ENCODE measurements around the gene LARGE1.

The LARGE1 gene

GRCh38 chr22:33921525-33922348 is 1.5 kb upstream of the LARGE1 start:
- Histone ChIP-seq H3K9me3 (ENCODE audit: insufficient read depth, low read length, severe bottlenecking) (no peaks in the 10 kb centered on the region), H3K4me1 (ENCODE audit: insufficient read depth, low read length) (no peaks in the 10 kb centered on the region), H3K4me3 (ENCODE audit: low read depth in 1 of 2, low read length in 2 of 2) (no peak overlapping the region), H3K4me2 (ENCODE audit: insufficient read depth, low read length) (no peak overlapping the region), H3K9ac (ENCODE audit: low read depth, low read length) (no peak overlapping the region), H4K20me1 (ENCODE audit: insufficient read depth, low read length) (no peaks in the 10 kb centered on the region), H3K27me3 (ENCODE audit: insufficient read depth, low read length, poor library complexity) (no peaks in the 10 kb centered on the region), H3K79me2 (ENCODE audit: insufficient read depth, low read length) (no peaks in the 10 kb centered on the region), H3K27ac (ENCODE audit: low read length) (no peak overlapping the region), H2AFZ (ENCODE audit: low read depth, low read length) (no peak overlapping the region), H3K36me3 (ENCODE audit: insufficient read depth, low read length) (no peaks in the 10 kb centered on the region)
- no peak for TF ChIP-seq EZH2 (IDR thresholded peaks at IDR 0.05; ENCODE audit: borderline replicate concordance, low read depth, low read length, severe bottlenecking)
- TF ChIP-seq CTCF (IDR thresholded peaks at IDR 0.05; ENCODE audit: borderline replicate concordance, extremely low read depth, low read length, poor library complexity, severe bottlenecking): no peak
- ATAC-seq (ENCODE audit: insufficient read depth, low read depth) (no peak), DNase-seq (no peak)

DNA sequence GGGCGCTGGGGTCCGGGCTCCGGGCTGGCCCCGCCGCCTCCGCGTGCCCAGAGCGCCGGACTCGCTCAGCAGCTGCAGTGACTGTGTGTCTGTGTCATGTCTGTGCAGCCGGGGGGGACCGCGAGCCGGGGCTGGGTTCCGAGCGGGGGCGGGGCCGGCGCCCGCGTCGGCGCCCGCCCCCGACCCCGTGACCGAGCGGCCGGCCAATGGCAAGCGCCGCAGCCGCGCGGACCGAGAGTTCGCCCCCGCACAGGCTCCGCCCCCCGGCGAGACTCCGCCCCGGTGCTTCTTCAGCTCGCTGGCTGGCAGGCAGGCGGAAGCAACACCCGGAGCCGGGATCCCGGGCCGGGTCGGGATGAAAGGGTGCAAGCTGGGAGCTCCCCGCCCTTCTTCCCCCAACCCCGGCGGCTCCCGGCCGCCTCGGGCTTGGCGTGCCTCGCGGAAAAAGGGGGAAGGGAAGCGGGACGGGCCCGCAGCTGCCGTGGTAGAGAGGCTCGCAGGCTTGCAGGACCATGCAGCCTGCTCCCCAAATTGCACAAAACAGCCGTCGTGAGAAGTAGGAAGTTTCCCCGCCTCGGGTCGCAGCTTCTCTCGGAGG is 750 bp upstream of the LARGE1 start:
- no peaks in the 10 kb centered on the region for H3K79me2 ChIP-seq (ENCODE audit: insufficient read depth, low read length)
- H3K9me3 ChIP-seq (ENCODE audit: insufficient read depth, low read length, severe bottlenecking): no peaks in the 10 kb centered on the region
- no peak overlapping the region for H2AFZ ChIP-seq (ENCODE audit: low read depth, low read length)
- H3K9ac ChIP-seq (ENCODE audit: low read depth, low read length): no peak overlapping the region
- no peak overlapping the region for H3K27ac ChIP-seq (ENCODE audit: low read length)
- ATAC-seq (ENCODE audit: insufficient read depth, low read depth): no peak
- no peak for DNase-seq
- no peak for TF ChIP-seq CTCF (IDR thresholded peaks at IDR 0.05; ENCODE audit: borderline replicate concordance, extremely low read depth, low read length, poor library complexity, severe bottlenecking)
- no peak for TF ChIP-seq EZH2 (IDR thresholded peaks at IDR 0.05; ENCODE audit: borderline replicate concordance, low read depth, low read length, severe bottlenecking)
- no peaks in the 10 kb centered on the region for H3K36me3 ChIP-seq (ENCODE audit: insufficient read depth, low read length)
- no peaks in the 10 kb centered on the region for H3K4me1 ChIP-seq (ENCODE audit: insufficient read depth, low read length)
- H3K27me3 ChIP-seq (ENCODE audit: insufficient read depth, low read length, poor library complexity): no peaks in the 10 kb centered on the region
- no peaks in the 10 kb centered on the region for H4K20me1 ChIP-seq (ENCODE audit: insufficient read depth, low read length)
- H3K4me3 ChIP-seq (ENCODE audit: low read depth in 1 of 2, low read length in 2 of 2): no peak overlapping the region
- no peak overlapping the region for H3K4me2 ChIP-seq (ENCODE audit: insufficient read depth, low read length)

DNA sequence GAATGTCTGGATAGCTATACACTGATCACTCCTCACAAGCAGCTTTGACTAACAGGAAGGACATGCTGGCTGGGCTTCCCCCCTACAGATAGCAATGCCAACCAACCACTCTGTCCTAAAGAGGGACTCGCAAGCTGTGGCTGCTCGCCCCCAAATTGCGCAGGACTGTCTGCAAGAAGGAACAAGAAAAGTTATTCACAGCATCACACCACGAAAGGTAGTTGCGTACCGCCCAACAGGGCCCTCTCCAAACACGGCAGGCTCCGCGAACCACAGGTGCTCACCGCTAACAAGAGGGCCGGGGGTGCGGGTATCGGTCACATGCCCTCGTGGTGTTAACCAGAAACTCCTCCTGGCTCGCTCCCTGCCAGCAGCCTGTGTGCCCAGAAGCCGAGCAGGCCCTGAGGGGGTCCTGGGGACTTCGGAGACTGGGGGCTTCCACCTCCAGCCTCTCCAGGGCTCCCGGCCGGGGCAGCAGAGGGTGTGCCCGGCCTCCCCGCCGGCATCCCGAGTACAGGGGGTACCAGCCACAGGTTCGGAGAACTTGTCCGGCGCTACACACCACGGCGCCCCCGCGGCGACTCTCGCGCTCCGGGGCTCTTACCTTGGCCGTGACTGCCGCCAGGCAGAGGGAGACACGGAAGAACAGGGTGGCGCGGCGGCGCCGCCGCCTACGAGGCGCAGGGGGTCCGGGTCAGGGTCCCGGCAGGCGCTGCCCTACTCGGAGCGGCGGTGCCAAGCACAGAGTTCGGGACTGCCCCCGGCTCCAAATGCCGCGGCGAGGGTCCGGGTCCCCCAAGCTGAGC is 682 bp downstream of the LARGE1 start:
- H4K20me1 ChIP-seq (ENCODE audit: insufficient read depth, low read length): no peaks in the 10 kb centered on the region
- ATAC-seq (ENCODE audit: insufficient read depth, low read depth) (no peak), DNase-seq (no peak)
- no peaks in the 10 kb centered on the region for H3K9me3 ChIP-seq (ENCODE audit: insufficient read depth, low read length, severe bottlenecking)
- H3K79me2 ChIP-seq (ENCODE audit: insufficient read depth, low read length): no peaks in the 10 kb centered on the region
- H3K36me3 ChIP-seq (ENCODE audit: insufficient read depth, low read length): no peaks in the 10 kb centered on the region
- H3K4me1 ChIP-seq (ENCODE audit: insufficient read depth, low read length): no peaks in the 10 kb centered on the region
- no peak overlapping the region for H3K27ac ChIP-seq (ENCODE audit: low read length)
- H3K4me3 ChIP-seq (ENCODE audit: low read depth in 1 of 2, low read length in 2 of 2): no peak overlapping the region
- TF ChIP-seq EZH2 (IDR thresholded peaks at IDR 0.05; ENCODE audit: borderline replicate concordance, low read depth, low read length, severe bottlenecking) (no peak), CTCF (IDR thresholded peaks at IDR 0.05; ENCODE audit: borderline replicate concordance, extremely low read depth, low read length, poor library complexity, severe bottlenecking) (no peak)
- H2AFZ ChIP-seq (ENCODE audit: low read depth, low read length): no peak overlapping the region
- no peaks in the 10 kb centered on the region for H3K27me3 ChIP-seq (ENCODE audit: insufficient read depth, low read length, poor library complexity)
- H3K9ac ChIP-seq (ENCODE audit: low read depth, low read length): no peak overlapping the region
- H3K4me2 ChIP-seq (ENCODE audit: insufficient read depth, low read length): no peak overlapping the region

Measured in DND-41 (cell line).